ENCODE results near the gene YWHAE. TPM values are rescaled to one million over a fixed set of nuclear protein-coding genes. Genes with fewer than 3 reads are reported as not detected.
A peak's percentile ranks its signal among the peaks of the same experiment; 100 is the strongest.

YWHAE gene
- total RNA-seq, 1 experiment from 2014 or later, result 210 TPM

GRCh38 chr17:1351275-1351674 is 48.7 kb downstream of the YWHAE start:
- Histone ChIP-seq H3K4me1 (ENCODE audit: insufficient read depth, low read length) (no peaks in the 10 kb centered on the region), H3K27ac (ENCODE audit: low read length) (no peak overlapping the region), H3K36me3 (ENCODE audit: low read depth, low read length) (peaks cover 38% of the 10 kb centered on the region), H3F3A (ENCODE audit: low read length, unreplicated experiment) (no peaks in the 10 kb centered on the region), H3K4me3 (ENCODE audit: low read length) (no peak overlapping the region), H3K4me2 (ENCODE audit: low read length) (no peak overlapping the region), H3K9ac (ENCODE audit: low read length) (no peak overlapping the region), H4K20me1 (ENCODE audit: low read length) (peaks cover 26% of the 10 kb centered on the region), H3K9me3 (ENCODE audit: low read length) (no peaks in the 10 kb centered on the region), H3K9me2 (replicated peaks; ENCODE audit: low read length) (no peaks in the 10 kb centered on the region), H2AFZ (ENCODE audit: low read length) (no peak overlapping the region), H3K79me2 (ENCODE audit: low read length) (peaks cover 76% of the 10 kb centered on the region), H3K27me3 (ENCODE audit: low read length) (no peaks in the 10 kb centered on the region)
- no peak for TF ChIP-seq CTCF (conservative IDR thresholded peaks at IDR 0.05; ENCODE audit: low read depth, low read length)
- no peak for TF ChIP-seq EZH2phosphoT487 (IDR thresholded peaks at IDR 0.05; ENCODE audit: borderline replicate concordance, low read length)
- TF ChIP-seq EZH2 (IDR thresholded peaks at IDR 0.05; ENCODE audit: low read length, unreplicated experiment), result no peak
- no TSS peak for BruUV-seq (replicated peaks)
- POLR2A ChIA-PET (ENCODE audit: unreplicated experiment), result no interaction called here
- DNase-seq, result no peak
- CTCF ChIA-PET, result no interaction called here
- no peak for ATAC-seq
- intact Hi-C loops (cut with micrococcal nuclease), result no loop called here

GRCh38 chr17:1347589-1348323 is 52.3 kb downstream of the YWHAE start:
- Histone ChIP-seq H3K27me3 (ENCODE audit: low read length) (no peaks in the 10 kb centered on the region), H3K36me3 (ENCODE audit: low read depth, low read length) (peaks cover 45% of the 10 kb centered on the region), H3K27ac (ENCODE audit: low read length) (no peak overlapping the region), H4K20me1 (ENCODE audit: low read length) (peaks cover 38% of the 10 kb centered on the region), H3K4me1 (ENCODE audit: insufficient read depth, low read length) (no peaks in the 10 kb centered on the region), H3K4me2 (ENCODE audit: low read length) (no peak overlapping the region), H3K4me3 (ENCODE audit: low read length) (no peak overlapping the region), H2AFZ (ENCODE audit: low read length) (no peak overlapping the region), H3K9me3 (ENCODE audit: low read length) (no peaks in the 10 kb centered on the region), H3K79me2 (ENCODE audit: low read length) (peaks cover 56% of the 10 kb centered on the region), H3F3A (ENCODE audit: low read length, unreplicated experiment) (no peaks in the 10 kb centered on the region), H3K9ac (ENCODE audit: low read length) (no peak overlapping the region), H3K9me2 (replicated peaks; ENCODE audit: low read length) (no peaks in the 10 kb centered on the region)
- ChIA-PET POLR2A (ENCODE audit: unreplicated experiment) (no interaction called here), CTCF (no interaction called here)
- TF ChIP-seq CTCF (conservative IDR thresholded peaks at IDR 0.05; ENCODE audit: low read depth, low read length), result no peak
- no peak for TF ChIP-seq EZH2phosphoT487 (IDR thresholded peaks at IDR 0.05; ENCODE audit: borderline replicate concordance, low read length)
- no peak for TF ChIP-seq EZH2 (IDR thresholded peaks at IDR 0.05; ENCODE audit: low read length, unreplicated experiment)
- ATAC-seq (no peak), DNase-seq (no peak)
- intact Hi-C loops (cut with micrococcal nuclease), result no loop called here
- no TSS peak for BruUV-seq (replicated peaks)

GRCh38 chr17:1344521-1344920 is 55.5 kb downstream of the YWHAE start:
- ATAC-seq, result no peak
- BruUV-seq (replicated peaks), result TSS peak; percentile 95
- Histone ChIP-seq H3K4me1 (ENCODE audit: insufficient read depth, low read length) (no peaks in the 10 kb centered on the region), H3K4me2 (ENCODE audit: low read length) (no peak overlapping the region), H3K27me3 (ENCODE audit: low read length) (no peaks in the 10 kb centered on the region), H2AFZ (ENCODE audit: low read length) (no peak overlapping the region), H3K36me3 (ENCODE audit: low read depth, low read length) (peaks cover 32% of the 10 kb centered on the region), H3K9me2 (replicated peaks; ENCODE audit: low read length) (no peaks in the 10 kb centered on the region), H3K9me3 (ENCODE audit: low read length) (no peaks in the 10 kb centered on the region), H3K4me3 (ENCODE audit: low read length) (no peak overlapping the region), H3F3A (ENCODE audit: low read length, unreplicated experiment) (no peaks in the 10 kb centered on the region), H3K79me2 (ENCODE audit: low read length) (peaks cover 30% of the 10 kb centered on the region), H3K27ac (ENCODE audit: low read length) (no peak overlapping the region), H4K20me1 (ENCODE audit: low read length) (peaks cover 28% of the 10 kb centered on the region), H3K9ac (ENCODE audit: low read length) (no peak overlapping the region)
- DNase-seq, result no peak
- ChIA-PET CTCF (no interaction called here), POLR2A (ENCODE audit: unreplicated experiment) (no interaction called here)
- intact Hi-C loops (cut with micrococcal nuclease), result no loop called here
- TF ChIP-seq EZH2phosphoT487 (IDR thresholded peaks at IDR 0.05; ENCODE audit: borderline replicate concordance, low read length), result no peak
- TF ChIP-seq EZH2 (IDR thresholded peaks at IDR 0.05; ENCODE audit: low read length, unreplicated experiment), result no peak
- TF ChIP-seq CTCF (conservative IDR thresholded peaks at IDR 0.05; ENCODE audit: low read depth, low read length), result no peak

Data from PC-3 (cell line).